Measurements from ENCODE around the gene SLC1A5.
A peak's percentile ranks its signal among the peaks of the same experiment; 100 is the strongest.

The SLC1A5 gene

DNA sequence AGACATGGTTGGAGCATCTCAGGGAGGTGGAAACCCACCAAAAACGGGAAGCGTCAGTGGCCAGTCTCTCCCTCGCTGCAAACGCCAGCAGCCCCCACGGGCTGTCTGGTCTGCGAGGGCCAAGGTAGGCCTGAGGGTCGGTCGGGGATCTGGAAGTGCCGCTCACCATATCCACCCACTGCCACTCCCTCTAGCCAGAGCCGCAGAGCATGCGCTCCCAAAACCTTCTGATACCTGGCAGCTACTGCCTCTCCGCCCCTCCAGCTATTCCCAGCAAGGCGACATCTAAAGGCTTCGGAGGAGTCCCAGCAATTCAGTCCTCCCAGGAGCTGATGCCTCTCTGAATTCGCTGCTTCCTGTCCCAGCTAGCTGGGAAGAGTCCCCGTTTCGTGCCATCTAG lies 46.9 kb downstream of the SLC1A5 start:
- DNase-seq, result no peak

DNA sequence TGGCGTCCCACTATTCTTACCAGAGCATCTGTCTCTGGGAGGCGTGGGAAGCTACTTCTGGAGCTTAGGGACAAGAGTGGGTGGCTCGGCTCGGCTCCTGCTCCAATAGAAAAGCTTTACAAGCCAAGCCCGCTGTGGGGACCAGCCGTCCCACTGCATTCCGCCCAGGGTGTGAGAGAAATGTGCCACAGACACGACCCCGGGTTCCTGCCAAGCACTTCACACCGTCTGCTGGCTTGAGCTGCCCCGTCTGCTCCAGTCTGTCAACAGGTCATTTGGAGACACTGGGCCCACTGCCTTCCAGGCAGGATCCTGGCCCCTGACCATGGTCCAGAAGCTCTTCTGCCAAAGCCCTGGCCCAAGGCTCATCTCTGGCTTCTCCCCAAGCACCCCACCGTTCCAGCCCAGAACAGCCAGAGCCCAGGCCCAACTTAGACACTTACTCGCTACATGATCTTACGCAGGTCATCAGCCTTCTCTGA lies 49.1 kb downstream of the SLC1A5 start:
- peak in 1 of 2 donors; percentile 40 for DNase-seq

DNA sequence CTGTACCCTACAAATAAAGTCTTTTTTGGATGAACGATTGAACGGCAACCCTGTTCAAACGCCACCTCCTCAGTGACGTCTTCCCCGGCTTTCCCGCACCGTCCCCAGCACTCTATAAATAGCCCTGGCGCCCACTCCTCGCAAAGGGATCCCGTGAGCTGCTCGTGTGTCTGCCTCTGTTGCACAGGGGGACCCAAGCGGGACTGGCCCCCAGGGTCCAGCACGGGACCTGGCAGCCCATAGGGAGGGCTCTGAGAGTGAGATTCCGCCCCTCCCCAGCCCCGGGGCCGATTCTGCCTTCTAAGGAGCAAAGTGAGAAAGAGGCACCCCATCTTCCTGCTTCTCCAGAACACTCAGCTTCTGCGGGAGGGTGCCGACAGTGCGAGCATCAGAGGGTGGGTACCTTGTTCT lies 50.6 kb downstream of the SLC1A5 start:
- DNase-seq, result no peak

DNA sequence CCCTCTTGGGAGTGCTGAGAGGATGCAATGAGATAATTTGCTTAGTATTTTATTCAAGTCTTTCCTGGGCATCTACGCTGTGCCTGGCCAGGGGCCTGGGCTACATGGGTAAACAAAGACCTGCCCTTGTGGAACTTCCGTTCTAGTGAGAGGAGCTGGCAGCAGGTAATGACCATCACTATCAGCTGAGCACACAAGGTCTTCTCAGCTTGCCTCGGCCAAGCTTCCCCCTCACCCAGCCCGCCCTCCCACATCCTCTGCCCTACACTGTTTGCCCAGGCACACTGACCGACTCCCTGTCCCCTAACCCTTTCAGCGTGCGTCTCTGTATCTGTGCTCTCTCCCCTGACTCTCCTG lies 51.1 kb downstream of the SLC1A5 start:
- DNase-seq, result no peak

DNA sequence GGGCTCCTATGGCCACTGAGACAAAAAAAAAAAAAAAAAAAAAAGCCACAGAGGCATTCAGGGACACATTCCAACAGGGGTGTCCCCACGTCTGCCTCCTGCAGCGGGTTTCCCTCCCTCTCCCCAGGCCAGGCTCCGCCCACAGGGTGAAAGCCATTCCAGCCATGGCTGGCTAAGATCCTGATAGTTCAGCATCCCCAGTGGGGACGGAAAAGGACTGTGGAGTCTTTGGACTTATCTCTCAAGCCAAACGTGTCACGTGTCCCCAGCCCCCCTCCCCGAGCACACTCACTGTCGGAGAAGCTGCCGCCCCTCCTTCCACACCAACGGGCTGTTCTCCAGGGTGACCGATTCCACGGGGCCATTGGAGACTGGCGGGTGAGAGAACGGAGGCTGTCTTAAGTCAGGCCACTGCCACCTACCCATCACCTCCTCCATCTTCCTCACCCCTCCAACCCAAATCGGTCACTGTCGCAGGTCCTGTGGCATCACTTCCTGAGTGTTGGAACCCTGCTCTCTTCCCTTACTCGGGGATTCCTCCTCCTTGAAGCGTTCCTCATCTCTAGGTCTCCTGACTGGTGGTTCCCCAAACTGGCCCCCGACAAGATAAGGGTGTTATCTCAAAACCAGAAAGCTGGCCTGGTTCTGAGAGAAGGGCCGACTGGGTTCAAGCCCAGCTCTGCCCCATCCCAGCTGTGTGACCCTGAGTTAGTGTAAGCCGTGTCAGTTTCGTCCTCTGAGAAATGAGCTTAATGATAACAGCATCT lies 51.7 kb downstream of the SLC1A5 start:
- DNase-seq, result no peak

DNA sequence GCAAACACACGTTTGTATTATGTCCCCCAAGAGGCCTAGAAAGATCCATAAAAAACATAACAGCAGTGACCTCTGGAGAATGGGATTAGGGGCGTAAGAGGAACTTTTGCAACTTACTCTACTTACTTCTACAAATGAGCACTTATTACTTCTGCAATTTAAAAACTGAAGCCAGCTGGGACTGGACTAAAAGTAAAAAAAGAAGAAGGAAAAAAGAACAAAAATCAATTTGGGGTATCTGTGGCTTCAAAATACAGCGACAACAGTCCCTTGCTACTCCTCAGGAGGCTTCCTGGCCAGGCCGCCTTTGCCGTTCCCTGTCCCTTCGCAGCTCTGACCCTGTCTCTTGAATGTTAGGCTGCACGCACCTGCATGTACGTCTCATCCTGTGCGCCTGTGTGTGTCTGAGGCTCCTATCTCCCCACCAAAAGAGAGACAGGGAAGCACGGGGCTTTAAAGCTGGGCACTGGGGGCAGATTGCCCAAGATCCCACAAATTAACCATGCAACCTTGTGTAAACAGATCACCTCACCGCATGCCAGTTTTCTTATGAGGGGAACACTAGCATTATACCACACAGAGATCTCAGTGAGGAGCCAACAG lies 54.6 kb downstream of the SLC1A5 start:
- no peak for DNase-seq

DNA sequence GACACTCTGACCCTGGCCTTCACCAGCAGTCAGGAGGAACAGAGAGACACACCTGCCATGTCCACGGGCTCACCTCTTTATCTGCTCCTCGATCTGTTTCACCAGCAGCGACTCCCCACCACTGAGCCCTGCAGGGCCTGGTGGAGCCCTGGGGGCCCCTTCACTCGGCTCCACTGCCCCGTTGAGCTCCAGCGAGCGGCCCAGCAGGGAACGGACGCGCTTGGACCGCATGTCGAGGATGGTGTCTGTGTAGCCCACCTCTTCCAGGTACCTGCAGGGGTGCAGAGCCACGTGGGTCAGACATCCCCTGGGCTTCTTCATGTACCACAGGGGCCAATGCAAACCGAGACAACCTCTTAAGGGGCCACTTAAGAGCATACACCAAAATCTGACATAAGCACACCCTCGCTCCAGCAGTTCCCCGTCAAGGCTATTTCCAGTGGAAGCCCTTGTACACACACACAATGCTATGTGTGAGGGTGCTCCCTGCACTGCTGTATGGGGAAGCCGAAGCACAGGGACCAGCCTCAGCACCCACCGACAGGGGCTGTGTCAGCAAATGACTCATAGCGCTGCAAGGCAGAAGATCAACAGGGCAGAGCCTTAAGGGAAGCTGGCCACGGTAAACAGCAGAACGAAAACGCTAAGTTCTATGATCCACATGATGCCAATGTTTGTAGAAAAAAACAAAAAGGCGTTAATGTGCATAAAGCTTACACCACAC lies 55.3 kb downstream of the SLC1A5 start:
- DNase-seq, result peak in 1 of 2 donors; percentile 35

DNA sequence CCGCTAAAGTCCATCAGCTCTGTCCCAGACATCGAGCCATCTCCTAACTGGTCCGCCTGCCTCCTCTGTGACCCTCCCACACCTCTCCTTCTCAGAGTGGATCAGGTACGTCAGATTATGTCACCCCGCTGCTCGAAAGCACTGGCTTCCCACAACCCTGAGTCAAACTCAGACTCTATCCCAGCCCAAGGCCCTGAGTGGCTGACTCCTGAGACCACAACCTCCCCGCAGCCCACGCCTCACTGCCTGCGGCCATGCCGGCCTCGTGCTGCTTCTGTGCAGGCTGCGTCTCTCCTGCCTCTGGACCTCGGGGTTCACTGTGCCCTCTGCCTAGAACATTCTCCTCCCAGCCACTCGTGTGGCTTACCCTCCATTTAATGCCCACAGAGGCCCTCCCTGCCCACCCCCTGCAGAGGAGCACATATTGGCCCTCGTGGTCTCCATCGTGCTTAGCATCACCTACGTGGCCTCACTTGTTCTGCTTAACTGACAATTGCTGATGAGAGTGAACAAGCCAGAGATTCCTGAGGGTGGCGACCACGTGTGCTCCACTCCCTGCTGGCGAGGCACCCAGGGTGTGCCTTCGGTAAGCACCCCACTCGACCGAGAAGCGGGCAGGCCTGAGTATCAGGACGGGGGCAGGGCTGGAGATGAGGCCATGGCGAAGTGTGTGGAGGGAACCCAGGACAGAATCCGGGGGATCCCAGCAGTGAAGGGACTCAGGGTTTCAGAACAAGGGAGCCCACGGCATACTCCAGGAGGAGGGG lies 56.0 kb downstream of the SLC1A5 start:
- DNase-seq, result no peak

DNA sequence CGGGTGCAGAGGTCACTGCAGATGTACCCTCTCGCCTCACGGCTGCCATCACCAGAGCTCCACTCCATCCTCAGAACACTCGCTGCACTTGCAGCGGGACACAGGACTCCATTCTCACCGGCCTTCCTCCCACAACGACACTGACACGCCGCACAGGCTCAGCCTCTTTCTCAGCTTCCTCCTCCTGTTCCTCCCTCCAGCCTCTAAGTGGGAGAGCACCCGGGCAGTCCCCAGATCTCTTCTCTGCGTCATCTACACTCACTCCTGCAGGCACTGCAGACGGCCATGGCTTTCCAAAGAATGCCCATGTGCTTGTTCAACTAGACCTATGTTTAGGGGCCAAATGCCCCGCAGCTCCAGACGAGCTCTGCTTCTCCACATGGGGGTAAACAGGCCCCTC lies 56.8 kb downstream of the SLC1A5 start:
- DNase-seq, result peak in 1 of 2 donors; percentile 35

DNA sequence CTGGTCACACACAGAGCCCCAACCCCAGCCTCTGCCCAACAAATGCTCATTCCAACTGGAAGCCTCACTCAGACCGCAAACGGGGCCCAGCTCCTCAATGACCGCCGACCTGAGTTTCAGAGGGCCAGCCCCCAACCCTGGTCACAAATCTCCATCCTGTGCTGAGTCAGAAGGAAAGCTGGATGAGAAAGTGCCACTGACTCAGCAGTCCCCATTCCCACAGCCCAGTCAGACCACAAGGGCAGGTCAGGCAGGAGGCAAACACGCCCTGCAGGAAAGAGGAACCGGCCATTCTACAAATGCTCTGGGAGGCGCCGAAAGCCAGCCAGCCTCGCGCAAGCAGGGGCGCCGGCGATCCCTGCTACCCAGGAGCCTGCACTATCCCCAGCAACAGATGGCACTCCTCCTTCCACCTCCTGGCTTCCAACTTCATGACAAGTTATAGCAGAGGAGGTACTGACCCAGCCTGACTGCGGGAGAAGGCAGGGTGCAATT lies 57.3 kb downstream of the SLC1A5 start:
- peak; percentile 19 to 23 for DNase-seq

DNA sequence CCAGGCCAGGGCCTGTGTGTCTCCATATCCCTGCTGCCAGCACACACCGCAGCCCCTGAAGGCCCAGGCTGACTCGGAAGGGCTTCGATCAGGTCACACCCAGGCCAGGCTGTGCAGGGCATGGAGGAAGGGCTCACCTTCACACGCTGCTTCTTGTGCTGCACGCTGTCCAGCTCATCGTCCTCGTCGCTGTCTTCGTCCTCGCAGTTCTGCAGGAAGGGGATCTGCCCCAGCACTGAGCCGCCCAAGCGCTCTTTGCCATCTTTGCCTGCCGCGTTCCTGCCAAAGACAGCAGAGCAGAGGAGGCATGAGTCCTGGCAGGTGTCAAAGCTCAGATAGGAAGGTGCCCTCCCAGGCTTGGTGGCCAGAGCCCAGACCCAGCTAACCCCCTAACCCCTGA lies 57.8 kb downstream of the SLC1A5 start:
- no peak for DNase-seq

DNA sequence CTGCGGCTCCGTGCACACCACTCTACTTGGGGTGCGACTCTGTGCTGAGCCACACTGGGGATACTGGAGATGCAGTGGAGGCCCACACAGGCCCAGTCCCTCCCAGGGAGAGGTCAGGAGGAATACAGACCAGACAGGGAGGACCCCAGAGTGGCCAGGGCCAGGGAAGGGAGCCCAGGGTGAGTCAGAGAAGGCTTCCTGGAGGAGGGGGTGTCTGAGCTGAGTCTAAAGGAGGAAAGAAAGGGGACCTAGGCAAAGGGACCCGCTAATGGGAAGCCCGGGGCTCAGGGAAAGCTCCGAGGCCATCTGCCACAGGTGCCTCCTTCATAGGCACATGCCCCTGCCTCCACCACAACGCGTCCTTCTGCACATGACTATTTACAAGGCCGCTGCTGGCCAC lies 58.2 kb downstream of the SLC1A5 start:
- DNase-seq, result no peak

DNA sequence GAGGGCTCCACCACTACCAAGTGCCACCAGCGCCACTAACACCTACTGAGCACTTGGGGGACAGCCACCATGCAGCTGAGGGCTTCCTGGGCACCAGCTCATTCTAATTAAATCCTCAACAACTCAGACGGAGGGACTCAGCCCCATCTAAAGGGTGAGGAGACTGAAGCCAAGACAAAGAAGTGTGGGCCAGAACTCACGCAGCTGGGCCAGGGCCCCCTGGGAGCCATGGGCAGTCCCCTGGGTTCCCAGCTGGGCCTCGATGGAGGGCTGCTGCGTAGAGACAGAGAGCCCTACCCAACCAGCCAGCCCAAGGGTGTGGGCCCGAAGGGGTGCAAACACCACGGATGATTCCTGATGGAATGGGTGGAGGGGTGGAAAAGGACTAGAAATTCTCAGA lies 58.7 kb downstream of the SLC1A5 start:
- DNase-seq, result no peak

DNA sequence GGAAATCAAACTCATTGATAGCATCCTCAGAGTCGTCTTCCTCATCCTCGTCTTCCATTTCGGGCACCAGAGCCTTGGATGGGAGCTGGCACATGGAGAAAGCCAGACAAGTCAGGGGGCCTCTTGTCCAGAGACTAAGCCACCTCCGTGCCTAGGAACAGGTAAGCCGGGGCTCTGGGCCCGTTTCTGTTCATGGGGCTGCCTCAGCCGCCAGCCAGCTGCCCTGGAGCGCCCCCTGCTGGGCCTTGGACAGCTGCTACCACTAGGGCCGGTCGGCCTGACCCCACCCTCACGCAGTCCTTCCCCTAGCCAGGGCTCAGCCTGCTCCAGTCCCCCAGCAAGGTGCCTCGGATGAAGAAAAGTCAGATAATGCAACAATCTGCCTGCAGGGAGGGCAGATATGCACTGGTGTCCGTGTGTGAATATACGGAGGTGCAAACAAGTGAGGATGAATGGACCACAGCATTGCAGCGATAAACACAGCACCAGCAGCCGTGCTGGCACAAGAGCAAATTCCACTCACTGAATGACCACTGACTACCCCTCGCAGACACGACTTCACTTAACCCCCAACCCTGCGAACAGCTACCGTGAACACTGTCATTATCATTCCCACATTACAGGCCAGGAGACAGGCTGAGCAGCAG lies 59.6 kb downstream of the SLC1A5 start:
- DNase-seq, result peak; percentile 17 to 58

DNA sequence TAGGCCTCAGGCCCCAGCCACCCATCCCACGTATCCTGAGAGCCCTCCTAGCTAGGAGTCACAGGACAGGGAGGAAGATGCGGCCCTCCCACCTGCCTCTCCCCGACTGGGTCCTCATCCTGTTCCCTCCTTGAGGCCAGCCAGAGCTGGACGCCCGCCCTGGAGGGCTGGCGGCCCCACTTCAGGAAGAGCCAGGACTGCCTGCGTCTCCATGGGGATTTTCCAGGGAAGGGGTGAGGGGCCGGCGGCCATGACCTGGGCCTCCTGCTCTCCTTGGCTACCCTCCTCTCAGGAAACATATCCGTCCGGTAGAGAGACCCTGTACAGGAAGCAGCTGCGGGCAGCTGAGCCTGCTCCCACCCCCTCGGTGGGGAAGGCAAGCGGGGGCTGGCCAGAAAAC lies 60.2 kb downstream of the SLC1A5 start:
- DNase-seq, result no peak

DNA sequence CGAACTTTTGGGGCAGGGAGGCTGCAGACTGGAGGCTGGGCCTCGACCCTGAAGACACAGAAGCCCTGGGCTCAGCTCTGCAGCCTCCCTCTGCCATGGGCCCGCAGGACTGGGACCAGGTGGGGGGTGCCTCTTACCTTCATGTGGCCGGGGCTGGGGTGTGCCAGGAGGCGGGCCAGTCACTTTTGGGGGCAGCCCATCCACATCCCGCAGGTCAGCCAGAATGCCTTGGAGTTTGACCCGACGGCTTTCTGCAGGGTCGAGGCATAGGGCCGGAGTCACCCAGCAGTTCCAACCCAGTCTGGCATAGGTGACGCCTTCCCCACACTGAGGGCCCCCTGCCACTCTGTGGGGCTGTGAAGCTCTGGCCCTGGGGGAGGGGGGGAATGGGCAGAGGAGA lies 60.6 kb downstream of the SLC1A5 start:
- DNase-seq, result no peak

DNA sequence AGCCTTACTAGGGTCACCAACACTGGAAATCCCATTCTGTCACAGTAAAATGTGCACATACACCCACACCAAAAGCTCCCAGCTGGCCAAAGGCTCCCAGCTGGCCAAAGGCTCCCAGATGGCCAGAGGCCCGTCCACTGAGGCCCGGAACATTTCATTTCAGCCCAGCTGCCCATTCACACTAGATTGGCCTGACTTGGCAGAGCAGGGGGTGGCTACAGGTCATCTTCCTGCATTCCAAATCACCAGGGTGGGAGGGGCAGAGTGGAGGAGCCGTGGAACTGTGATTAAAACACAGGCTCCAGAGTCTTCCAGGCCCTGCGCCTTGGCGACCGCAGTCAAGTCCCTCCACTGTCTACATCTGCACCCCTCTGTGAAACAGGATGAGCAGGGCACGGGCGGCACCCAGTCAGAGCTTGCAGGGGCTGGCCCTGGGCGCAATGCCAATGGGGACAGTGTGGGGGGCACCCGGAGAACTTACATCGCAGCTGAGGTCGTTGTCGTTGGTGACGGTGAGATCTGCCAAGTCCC lies 61.4 kb downstream of the SLC1A5 start:
- DNase-seq, result peak in 1 of 2 donors; percentile 36

DNA sequence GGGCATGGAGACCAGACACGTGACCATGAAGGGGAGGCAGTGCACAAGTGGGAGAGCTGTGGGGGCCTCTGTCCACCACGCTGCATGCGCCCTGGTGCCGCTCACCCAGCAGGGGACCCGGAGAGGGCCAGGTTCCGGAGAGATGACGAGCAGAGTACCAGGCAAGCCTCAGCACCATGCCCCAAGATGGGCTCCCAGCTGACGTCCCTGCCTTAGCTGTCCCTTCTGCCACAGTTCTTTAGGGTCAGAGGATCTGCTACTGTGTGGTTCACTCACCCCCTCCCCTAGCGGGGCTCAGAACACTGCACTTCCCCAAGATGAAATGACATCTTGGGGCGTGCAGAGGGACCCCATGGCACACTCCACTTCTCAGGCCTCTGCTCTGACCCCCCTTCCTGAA lies 61.8 kb downstream of the SLC1A5 start:
- no peak for DNase-seq

DNA sequence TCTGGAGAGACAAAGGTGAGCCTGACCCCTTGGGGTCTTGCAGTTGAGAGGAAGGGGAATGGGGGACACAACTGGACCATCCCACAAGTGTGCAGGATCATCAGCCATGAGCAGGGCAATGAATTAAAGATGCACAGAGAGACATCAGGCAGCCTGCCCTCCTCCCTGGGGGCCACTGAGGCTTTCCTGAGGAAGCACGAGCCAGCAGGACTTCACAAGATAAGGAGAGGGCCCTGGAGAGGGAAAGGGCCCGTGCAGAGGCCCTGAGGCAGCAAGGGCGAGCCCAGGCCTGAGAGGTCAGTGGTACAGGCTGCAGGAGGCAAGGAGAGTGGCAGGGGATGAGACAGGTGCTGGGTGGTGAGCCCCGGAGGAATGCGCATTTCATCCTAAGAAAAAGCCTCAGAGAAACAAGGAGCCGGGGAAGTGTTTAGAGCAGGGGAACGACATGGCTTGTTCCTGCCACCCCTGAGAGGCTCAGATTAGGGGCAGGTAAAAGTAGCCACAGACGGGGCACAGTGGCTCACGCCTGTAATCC lies 62.5 kb downstream of the SLC1A5 start:
- DNase-seq, result no peak

DNA sequence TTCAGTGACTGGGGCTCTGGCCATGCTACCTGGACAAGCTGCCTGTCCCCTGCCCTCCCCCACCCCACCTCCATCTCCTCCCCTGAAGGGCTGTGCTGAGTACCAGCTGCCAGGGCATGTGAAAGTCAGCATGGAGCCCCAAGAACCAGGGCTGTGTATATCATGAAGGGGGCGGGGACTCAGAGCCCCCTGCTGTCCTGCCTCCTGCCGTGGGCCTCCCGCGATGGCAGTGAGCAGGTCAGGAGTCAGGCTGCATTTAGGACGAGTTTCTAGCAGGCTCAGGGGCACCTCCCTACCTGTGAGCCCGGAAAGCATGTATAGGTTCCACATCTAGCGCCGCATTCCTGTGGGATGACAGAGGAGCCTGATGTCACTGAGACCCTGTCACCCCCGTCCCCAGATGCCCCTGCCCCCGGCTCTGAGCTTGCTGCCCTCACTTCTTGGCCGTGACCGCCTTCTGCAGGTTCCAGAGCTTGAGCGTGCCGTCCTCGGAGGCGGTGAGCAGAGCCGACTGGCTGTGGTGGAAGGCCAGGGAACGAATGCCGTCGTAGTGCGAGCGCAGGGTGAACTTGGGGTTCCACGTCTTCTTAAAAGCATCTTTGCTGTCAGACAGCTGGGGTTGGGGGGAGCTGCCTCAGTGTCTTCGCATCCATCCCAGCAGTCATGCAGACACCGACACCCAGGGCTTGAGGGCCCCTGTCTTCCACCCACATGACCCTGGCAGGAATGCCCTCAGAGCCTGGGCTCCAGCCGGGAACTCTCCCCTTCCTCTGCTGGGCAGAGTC lies 63.2 kb downstream of the SLC1A5 start:
- no peak for DNase-seq

Data from hippocampal formation (tissue), 2 donors.